HG02981 (cell line): ENCODE measurements around the gene TRIM8.
"Not testable (repeated sequence)": the region's sequence is repeated elsewhere in the genome, so short reads cannot be mapped to it uniquely, and the experiment has no call there.

Source experiments
- ATAC-seq: cut with Tn5 transposase; IDR thresholded peaks from one replicate; pipeline ENCODE4 v1.9.1; 2021; ENCODE audit warnings: mild to moderate bottlenecking, moderate library complexity; ENCODE audit not compliant: unreplicated experiment

Gene TRIM8

DNA sequence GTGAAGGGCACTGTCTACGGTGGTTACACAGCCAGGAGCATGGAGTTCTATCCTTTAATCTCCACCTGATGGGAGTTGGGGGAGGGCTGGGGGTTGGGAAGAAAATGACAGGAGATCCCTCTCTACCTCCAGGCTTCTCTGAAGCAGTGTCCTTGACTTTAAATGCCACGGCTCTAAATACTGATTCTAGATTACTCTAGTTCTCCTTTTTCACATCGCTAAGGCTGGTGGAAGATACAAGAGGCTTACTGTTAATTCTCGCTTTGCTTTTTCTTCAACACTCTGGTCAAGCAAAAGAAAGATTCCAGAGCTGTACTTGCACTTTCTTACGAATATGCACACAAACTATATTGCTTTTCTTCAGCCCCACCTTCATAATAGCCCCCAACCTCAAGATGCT, 39.5 kb downstream of the TRIM8 start:
- ATAC-seq = no peak

DNA sequence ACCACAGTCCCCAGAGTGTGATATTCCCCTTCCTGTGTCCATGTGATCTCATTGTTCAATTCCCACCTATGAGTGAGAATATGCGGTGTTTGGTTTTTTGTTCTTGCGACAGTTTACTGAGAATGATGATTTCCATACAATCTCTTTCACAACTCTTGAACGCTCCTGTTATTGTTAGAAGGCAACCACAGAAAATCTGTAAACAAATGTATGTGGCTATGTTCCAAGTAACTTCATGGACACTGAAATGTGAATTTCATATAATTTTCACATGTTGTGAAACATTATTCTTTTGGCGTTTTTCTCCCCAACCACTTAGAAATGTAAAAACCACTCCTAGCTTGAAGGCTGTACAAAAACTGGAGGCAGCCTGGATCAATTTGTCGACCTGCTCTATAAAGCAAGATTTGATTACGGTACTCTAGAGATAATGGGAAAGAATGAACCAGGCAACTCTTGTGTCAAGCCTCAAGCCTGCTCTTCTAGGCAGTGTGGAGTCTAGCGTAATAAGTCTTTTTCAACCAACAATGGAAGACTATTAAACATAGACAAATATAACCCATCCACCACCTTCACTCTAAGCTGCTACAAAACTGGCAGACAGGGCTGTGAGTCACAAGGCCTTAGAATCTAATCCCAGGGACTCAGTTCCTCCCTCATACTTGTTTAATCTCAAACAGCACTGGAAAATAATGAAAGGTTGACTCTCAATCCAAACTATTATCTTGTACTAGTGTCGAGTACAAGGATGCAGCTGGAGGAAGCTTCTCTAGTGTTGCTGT, 47.2 kb downstream of the TRIM8 start:
- ATAC-seq = no peak

DNA sequence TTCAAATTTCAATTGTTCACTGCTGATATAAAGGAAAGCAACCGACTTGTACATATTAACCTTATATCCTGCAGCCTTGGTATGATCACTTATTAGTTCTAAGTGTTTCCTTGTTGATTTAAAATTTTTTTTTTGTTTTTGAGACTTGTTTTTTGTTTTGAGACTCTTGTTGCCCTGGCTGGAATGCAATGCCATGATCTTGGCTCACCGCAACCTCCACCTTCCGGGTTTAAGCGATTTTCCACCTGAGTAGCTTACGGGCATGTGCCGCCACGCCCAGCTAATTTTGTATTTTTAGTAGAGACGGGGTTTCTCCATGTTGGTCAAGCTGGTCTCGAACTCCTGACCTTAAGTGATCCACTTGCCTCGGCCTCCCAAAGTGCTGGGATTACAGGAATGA, 51.1 kb downstream of the TRIM8 start:
- not testable (repeated sequence) for ATAC-seq

DNA sequence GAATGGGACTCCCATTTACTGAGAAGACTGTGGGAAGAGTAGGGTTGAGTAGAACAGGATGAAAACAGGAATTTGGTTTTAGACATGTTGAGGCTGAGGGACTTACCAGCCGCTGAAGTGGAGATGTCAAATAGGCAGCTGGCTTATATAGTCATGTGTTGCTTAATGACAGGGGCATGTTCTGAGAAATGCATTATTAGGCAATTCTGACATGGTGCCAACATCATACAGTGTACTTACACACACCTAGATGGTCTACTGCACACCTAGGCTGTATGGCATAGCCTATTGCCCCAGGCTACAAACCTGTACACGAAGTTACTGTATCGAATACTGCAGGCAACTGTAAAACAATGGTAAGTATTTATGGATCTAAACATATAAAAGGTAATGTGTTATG, 52.5 kb downstream of the TRIM8 start:
- no peak for ATAC-seq

DNA sequence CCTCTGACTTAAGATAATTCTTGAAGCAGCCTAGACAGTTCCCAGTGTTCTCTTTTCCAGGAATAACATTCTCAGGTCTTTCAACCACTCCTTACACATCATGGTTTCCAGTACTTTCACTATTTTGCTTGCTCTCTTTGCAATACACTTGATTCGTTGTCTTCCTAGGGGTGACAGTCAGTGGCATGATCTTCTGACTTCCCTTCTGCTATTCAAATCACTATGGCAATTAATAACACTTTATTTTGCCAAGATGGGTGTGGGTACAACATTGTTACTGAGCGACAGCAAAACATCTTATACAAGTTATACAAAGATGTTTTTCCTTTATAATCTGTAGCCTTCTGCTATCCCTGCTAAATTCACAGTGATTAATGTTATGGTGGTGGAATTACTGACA, 54.6 kb downstream of the TRIM8 start:
- no peak for ATAC-seq

DNA sequence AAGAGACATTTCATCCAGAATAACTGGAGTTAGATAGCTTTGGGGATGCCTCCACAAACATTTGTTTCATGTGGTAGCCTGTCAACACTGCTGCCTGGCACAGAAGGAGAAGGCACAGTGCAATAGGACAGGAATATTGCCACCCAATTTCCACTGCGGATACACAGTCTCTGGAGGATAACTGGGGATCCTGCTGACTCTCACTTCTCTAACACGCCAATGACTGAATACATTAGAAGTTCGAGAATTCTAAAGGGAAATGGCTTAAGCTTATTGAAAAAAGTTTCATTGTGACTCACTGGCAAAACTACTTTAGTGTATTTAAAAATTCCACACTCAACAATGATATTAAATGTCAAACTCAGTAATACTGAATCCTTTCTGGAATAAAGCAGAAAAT, 57.0 kb downstream of the TRIM8 start:
- no peak for ATAC-seq

DNA sequence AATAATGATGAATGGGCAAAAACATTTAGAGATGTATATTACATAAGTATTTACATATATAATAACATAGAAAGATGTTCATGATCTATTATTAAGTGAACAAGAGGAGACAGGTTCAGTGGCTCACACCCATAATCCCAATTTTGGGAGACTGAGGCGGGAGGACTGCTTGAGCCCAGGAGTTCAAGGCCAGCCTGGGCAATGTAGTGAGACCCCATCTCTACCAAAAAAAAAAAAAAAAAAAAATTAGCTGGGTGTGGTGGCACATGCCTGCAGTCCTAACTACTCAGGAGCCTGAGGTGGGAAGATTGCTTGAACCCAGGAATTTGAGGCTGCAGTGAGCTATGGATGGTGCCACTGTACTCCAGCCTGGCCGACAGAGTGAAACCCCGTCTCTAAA, 57.5 kb downstream of the TRIM8 start:
- ATAC-seq = no peak

DNA sequence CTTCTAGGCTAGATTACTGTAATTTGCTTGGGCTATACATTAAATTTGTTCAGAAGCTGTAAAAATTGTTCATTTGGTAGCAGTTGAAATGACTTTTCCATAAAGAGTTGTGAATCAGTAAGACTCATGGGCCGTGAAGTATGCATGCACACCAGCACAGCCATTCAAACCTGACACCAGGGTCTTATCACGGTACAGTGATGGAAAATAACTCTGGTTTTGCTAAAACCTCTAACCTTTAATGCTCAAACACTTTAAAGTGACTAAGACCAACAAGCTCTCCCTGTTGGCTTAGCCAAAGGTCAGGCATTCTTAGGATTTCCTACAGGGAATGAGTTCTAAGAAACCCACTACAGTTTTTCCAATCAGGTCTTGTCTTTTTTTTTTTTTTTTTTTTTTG, 58.5 kb downstream of the TRIM8 start:
- no peak for ATAC-seq

DNA sequence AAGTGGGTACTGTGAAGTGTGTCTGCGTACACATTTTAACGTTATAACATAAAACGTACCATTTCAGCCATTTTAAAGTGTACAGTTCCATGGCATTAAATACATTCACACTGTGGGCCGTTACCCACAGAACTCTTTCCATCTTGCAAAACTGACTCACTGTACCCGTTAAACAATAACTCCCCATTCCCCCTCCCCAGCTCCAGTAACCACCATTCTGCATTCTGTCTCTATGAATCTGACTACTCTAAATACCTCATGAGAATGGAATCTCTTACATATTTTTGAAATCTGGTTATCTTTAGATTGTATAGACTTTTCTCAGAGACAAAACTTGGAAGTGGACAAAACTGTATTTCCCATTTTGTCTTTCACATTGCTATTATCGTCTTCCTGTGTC, 60.6 kb downstream of the TRIM8 start:
- ATAC-seq = no peak

DNA sequence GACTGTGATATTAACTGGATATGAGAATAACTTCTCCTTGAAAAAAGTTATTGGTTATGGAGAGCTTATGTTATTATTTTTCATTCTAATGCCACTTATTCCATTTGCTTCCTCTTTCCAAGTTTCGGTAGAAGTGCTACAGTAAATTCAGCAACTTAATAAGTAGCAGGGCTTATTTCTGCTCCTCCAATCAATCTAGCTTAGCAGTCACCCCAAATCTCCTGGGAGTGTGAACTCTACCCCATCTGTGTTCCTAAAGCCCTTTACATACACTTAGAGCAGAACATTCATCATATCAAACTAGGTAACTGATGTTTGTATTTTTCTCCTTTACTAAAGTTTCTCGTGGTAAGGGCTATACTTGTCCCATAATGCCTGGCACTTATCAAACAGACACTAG, 61.3 kb downstream of the TRIM8 start:
- no peak for ATAC-seq
